GM06990 (cell line): ENCODE data around the gene PCDHB5.
"Not testable (repeated sequence)": the region's sequence is repeated elsewhere in the genome, so short reads cannot be mapped to it uniquely, and the experiment has no call there.

Experiments used
- DNase-seq: peaks from one replicate; pipeline ENCODE4 v3.0.0-alpha.2; 2011; ENCODE audit not compliant: insufficient read length; ENCODE audit errors: extremely low read depth
- H3K27me3 ChIP-seq: replicated peaks from 2 replicates; pipeline ENCODE4 v1.6.0; 2011; ENCODE audit warnings: low read length; ENCODE audit not compliant: control insufficient read depth, insufficient read depth
- H3K36me3 ChIP-seq: 2 replicates; pipeline ENCODE4 v1.5.1; 2011; ENCODE audit warnings: low read length; ENCODE audit not compliant: control insufficient read depth, insufficient read depth
- H3K4me3 ChIP-seq: replicated peaks from 2 replicates; pipeline ENCODE4 v1.5.1; 2011; ENCODE audit warnings: low read depth, mild to moderate bottlenecking, control low read depth, low read length
- TF ChIP-seq, protein P1 (sequence below): IDR thresholded peaks from 2 replicates; pipeline ENCODE4 v1.5.1; 2011; ENCODE audit warnings: low read length, control low read depth, mild to moderate bottlenecking, inconsistent platforms; ENCODE audit not compliant: insufficient read depth, poor library complexity, severe bottlenecking

The PCDHB5 gene

DNA sequence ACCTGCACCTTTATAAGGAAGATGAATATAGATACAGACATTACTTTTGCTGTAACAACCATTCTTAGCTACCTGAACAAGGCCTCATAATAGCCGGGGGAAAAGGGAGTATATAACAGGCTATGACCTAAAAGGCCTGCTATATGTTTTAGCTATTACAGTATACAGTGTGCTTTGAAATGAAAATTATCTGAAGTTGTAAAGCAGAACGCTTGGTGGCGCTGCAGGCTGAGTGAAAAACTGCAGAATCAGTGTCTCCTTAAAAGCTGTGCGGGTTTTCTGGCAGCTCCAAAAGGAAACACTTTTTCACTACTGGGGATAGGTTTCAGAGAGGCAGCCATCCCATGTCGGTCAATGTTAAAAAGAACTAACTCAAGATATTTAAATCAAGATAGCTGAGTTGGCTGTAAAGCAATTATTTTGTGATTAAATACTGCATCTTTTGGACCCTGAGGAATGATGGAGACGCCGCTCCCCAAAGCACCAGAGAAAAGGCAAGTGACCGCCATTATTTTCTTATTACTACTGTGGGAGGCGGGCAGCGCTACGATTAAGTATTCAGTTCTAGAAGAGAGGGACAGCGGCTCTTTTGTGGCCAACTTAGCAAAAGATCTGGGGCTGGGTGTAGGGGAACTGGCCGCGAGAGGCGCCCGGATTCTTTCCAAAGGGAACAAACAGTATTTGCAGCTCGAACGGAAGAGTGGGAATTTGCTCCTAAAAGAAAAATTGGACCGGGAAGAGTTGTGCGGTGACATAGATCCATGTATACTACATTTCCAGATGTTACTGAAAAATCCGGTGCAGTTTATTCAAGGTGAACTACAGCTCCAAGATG, 20.8 kb downstream of the PCDHB5 start:
- Histone ChIP-seq H3K36me3 (no peaks in the 10 kb centered on the region), H3K27me3 (no peaks in the 10 kb centered on the region), H3K4me3 (no peak overlapping the region)
- TF ChIP-seq, protein P1, sequence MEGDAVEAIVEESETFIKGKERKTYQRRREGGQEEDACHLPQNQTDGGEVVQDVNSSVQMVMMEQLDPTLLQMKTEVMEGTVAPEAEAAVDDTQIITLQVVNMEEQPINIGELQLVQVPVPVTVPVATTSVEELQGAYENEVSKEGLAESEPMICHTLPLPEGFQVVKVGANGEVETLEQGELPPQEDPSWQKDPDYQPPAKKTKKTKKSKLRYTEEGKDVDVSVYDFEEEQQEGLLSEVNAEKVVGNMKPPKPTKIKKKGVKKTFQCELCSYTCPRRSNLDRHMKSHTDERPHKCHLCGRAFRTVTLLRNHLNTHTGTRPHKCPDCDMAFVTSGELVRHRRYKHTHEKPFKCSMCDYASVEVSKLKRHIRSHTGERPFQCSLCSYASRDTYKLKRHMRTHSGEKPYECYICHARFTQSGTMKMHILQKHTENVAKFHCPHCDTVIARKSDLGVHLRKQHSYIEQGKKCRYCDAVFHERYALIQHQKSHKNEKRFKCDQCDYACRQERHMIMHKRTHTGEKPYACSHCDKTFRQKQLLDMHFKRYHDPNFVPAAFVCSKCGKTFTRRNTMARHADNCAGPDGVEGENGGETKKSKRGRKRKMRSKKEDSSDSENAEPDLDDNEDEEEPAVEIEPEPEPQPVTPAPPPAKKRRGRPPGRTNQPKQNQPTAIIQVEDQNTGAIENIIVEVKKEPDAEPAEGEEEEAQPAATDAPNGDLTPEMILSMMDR: no peak
- no peak for DNase-seq

DNA sequence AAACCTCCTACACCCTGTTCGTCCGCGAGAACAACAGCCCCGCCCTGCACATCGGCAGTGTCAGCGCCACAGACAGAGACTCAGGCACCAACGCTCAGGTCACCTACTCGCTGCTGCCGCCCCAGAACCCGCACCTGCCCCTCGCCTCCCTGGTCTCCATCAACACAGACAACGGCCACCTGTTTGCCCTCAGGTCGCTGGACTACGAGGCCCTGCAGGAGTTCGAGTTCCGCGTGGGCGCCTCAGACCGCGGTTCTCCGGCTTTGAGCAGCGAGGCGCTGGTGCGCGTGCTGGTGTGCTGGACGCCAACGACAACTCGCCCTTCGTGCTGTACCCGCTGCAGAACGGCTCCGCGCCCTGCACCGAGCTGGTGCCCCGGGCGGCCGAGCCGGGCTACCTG, 22.4 kb downstream of the PCDHB5 start:
- not testable (repeated sequence) for H3K36me3 ChIP-seq, H3K4me3 ChIP-seq, DNase-seq, H3K27me3 ChIP-seq

DNA sequence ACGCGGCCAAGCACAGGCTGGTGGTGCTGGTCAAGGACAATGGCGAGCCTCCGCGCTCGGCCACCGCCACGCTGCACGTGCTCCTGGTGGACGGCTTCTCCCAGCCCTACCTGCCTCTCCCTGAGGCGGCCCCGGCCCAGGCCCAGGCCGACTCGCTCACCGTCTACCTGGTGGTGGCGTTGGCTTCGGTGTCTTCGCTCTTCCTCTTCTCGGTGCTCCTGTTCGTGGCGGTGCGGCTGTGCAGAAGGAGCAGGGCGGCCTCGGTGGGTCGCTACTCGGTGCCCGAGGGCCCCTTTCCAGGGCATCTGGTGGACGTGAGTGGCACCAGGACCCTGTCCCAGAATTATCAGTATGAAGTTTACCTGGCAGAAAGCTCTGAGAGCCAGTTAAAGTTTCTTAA, 22.9 kb downstream of the PCDHB5 start:
- H3K36me3 ChIP-seq, DNase-seq, H3K27me3 ChIP-seq, H3K4me3 ChIP-seq: not testable (repeated sequence)

DNA sequence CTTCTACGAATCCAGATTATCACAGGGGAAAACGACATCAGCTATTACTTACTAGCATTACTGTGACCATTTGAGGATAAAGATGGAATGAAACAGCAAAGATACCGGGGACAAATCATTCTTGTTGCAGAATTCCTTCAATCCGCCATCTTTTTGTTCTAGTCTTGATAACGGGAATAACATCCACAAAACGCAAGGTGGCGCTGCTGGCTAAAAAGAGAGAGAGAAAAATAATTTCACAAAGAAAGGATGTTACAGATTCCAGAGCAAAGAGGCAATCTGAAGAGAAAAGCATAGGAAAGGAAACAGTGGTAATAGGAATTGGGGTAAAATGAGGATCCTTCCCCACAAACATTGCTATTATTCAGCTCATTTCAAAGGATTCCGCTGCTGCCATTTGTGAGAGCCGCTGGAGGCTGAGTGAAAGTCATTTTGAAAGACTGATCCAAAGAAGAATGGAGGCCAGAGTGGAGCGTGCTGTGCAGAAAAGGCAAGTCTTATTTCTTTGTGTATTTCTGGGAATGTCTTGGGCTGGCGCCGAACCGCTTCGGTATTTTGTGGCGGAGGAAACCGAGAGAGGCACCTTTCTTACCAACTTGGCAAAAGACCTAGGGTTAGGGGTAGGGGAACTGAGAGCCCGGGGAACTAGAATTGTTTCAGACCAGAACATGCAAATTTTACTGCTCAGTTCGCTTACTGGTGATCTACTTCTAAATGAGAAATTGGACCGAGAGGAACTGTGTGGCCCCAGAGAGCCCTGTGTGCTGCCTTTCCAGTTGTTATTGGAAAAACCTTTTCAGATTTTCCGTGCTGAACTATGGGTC, 37.6 kb downstream of the PCDHB5 start, which contains the start of gene PCDHB7:
TSS of gene PCDHB7 (plus strand) at position 264 of the 824 bp plus-strand sequence. CDS start at position 456, 192 bp downstream.
- DNase-seq: no peak
- no peaks in the 10 kb centered on the region for H3K27me3 ChIP-seq
- no peak within 1 kb of the TSS for H3K4me3 ChIP-seq
- H3K36me3 ChIP-seq: no peaks in the 10 kb centered on the region
- TF ChIP-seq, protein P1: no peak

DNA sequence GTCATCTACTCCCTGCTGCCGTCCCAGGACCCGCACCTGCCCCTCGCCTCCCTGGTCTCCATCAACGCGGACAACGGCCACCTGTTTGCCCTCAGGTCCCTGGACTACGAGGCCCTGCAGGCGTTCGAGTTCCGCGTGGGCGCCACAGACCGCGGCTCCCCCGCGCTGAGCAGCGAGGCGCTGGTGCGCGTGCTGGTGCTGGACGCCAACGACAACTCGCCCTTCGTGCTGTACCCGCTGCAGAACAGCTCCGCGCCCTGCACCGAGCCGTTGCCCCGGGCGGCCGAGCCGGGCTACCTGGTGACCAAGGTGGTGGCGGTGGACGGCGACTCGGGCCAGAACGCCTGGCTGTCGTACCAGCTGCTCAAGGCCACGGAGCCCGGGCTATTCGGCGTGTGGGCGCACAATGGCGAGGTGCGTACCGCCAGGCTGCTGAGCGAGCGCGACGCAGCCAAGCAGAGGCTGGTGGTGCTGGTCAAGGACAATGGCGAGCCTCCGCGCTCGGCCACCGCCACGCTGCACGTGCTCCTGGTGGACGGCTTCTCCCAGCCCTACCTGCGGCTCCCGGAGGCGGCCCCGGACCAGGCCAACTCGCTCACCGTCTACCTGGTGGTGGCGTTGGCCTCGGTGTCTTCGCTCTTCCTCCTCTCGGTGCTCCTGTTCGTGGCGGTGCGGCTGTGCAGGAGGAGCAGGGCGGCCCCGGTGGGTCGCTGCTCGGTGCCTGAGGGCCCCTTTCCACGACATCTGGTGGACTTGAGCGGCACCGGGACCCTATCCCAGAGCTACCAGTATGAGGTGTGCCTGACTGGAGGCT, 39.5 kb downstream of the PCDHB5 start:
- H3K4me3 ChIP-seq, DNase-seq, H3K36me3 ChIP-seq, H3K27me3 ChIP-seq: not testable (repeated sequence)

DNA sequence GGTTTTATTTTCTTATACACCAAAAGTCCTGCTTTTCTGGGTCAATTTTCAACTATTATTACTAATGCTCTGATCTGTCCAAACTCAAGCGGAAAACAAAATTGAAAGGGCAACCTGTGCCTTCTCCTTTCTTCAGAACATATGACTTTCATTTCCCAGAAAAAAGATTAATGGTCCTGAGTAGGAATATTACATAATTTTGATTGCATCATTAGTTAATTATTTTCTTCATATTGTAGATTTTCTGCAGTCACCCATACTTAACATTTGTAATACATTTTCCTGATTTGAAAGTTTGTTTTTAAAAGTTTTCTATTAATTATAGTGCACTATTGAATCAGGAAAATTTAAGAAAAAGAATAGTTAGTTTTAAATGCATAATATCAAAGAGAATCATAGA, 40.9 kb downstream of the PCDHB5 start:
- TF ChIP-seq, protein P1: no peak
- H3K36me3 ChIP-seq: no peaks in the 10 kb centered on the region
- no peaks in the 10 kb centered on the region for H3K27me3 ChIP-seq
- DNase-seq: no peak
- H3K4me3 ChIP-seq: no peak overlapping the region

DNA sequence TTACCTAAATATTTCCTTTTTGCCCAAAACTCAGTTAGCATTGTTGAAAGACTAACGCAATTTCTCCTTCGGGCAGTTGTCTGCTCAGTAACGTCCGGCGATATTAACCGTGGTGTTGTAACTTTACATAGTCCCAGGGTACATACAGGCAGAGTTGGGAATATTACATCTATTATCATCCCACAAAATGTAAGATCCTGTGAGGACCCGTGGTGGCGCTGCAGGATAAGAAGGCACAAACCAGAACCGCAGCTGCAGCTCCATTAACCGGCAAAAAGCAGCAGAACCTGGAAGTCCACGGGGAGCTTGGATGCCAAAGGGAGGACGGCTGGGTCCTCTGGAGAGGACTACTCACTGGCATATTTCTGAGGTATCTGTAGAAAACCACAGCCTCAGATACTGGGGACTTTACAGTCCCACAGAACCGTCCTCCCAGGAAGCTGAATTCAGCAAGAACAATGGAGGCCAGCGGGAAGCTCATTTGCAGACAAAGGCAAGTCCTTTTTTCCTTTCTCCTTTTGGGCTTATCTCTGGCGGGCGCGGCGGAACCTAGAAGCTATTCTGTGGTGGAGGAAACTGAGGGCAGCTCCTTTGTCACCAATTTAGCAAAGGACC, 42.7 kb downstream of the PCDHB5 start, which contains the start of gene PCDHB8:
TSS of gene PCDHB8 (plus strand) at position 214 of the 615 bp plus-strand sequence. CDS start at position 459, 245 bp downstream.
- not testable (repeated sequence) for H3K36me3 ChIP-seq, H3K4me3 ChIP-seq, DNase-seq, H3K27me3 ChIP-seq

DNA sequence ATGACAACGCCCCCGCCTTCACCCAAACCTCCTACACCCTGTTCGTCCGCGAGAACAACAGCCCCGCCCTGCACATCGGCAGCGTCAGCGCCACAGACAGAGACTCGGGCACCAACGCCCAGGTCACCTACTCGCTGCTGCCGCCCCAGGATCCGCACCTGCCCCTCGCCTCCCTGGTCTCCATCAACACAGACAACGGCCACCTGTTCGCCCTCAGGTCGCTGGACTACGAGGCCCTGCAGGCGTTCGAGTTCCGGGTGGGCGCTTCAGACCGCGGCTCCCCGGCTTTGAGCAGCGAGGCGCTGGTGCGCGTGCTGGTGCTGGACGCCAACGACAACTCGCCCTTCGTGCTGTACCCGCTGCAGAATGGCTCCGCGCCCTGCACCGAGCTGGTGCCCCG, 44.4 kb downstream of the PCDHB5 start:
- not testable (repeated sequence) for DNase-seq, H3K4me3 ChIP-seq, H3K36me3 ChIP-seq, H3K27me3 ChIP-seq

DNA sequence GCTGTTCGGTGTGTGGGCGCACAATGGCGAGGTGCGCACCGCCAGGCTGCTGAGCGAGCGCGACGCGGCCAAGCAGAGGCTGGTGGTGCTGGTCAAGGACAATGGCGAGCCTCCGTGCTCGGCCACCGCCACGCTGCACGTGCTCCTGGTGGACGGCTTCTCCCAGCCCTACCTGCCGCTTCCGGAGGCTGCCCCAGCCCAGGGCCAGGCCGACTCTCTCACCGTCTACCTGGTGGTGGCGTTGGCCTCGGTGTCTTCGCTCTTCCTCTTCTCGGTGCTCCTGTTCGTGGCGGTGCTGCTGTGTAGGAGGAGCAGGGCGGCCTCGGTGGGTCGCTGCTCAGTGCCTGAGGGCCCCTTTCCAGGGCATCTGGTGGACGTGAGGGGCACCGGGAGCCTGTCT, 44.9 kb downstream of the PCDHB5 start:
- H3K36me3 ChIP-seq, H3K4me3 ChIP-seq, H3K27me3 ChIP-seq, DNase-seq: not testable (repeated sequence)
